NCI-H748 (cell line): ENCODE results near the gene CHL1.

ENCODE experiments used
- DNase-seq: peaks from one replicate; lab custom pipeline; 2025; ENCODE audit not compliant: unreplicated experiment; lab: John Stamatoyannopoulos, UW

CHL1 gene

DNA sequence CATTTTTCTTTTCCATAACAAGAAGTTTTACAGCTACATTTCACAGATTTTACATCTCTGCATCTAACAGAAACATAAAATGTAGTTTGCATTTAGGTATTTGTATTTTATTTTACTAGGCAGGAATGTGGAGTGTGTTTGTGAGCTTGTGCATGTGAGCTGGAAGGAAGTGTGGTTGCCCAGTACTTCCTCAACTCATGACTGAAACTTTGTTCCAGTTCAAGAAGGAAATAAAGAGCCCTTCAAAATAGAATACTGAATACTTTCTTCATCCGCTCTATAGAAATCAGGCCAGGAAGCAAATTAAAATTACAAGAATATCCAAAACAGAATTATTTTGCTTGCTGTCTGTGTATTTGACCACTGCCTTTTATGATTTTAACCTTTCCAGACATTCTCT, 81.3 kb downstream of the CHL1 start:
- no peak for DNase-seq

DNA sequence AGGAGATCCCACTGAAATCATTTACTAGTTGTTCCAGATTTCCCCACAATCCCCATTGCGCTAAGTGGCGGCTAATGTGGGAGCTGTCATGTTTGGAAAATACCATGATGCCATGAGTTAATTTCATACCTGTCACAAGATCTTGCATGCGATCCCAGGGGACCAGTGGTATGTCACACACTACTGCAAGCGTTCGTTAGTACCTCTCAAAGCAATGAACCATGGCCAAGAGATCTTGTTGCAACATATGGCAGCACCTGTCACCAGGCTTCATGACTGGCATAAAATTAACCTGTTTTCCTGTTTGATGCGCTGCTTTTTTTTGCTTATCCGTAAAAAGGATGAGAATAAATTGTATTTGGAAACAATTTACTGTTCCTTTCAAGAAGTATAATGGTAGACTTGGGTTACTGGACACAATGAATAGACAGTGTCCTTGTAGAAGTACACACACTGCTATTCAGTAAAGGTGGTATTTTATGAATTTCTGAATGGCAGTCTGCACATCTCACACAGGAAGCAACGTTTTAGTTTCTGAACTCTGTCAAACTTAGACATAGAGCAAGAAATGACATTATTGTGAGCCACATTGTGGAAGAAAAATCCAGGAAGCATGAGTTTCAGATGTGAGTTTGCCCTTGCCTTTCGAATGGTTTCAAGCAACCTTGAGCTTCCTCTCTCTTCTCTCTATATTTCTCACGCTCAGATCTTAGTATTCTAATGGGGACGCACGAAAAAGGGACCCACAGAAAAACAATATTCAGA, 81.9 kb downstream of the CHL1 start:
- DNase-seq = peak; percentile 48

DNA sequence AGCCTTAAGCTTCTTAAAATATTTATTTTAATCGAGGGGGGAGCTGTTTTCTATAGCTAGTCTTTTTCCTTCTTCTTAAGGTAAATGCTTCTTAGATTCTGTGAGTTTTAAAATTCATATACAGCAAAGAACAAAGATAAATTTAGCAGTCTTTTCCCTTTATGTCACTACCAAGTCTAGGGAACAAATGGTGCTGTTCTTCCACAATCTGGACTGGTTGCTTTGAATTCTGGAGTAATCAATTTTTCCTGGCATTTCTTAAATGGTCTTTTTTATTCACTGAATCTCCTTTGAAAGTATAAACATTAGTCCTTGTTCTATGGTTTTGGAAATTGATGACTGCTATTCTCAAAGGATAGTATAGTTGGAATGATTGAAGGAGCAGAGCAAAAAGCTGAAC, 82.8 kb downstream of the CHL1 start:
- DNase-seq = no peak

DNA sequence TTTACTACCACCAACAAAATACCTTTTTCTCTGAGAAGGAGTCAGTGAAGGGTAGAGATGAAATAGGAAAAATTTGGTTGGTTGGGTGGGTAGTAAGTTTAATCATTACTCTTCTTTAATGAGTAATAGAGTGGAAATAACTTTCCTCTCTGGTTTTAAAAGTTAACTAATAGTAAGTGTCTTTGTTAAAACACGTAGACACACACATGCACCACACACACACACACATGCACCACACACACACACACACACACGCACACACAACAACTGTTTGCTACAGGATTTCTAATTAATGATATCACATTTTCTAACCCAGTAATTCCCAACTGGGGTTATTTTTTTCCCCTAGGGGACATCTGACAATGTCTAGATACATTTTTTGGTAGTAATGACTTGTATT, 84.1 kb downstream of the CHL1 start:
- no peak for DNase-seq

DNA sequence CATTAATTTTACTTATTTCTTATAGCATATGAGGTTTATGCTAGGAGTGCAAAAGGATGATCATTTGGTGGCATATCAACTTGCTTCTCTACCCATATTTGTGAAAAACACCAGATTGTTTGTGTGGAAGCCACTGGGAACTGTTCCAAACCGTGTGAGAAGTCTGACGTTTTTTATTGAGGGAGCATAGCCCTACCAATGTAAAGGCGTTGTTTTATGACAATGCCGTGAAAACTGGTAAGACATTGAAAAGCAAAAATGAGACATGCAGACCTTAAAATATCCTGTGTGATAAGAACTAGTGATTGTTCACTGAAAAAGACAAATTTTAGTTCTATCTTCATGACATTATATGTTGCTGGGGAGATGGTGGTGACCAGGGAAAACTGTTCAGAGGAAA, 87.8 kb downstream of the CHL1 start:
- DNase-seq = peak; percentile 23

DNA sequence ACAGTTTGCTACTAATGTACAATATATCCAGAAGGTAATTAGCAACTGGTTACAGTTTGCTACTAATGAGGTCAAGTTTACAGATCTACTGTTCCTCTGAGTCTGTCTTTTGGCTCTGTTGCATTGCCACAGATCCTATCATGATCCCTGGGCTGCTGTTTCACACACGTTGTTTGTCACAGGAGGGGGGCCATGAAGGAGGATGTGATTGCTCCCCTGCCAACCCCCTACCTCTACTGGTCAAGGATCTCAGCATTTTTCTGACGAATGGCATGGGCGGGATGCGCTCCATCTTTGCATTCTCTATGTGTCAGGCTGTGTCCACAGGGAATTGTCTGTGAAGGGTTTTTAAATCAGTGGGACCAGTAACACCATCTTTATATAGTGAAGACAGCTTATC, 91.9 kb downstream of the CHL1 start:
- DNase-seq = no peak

DNA sequence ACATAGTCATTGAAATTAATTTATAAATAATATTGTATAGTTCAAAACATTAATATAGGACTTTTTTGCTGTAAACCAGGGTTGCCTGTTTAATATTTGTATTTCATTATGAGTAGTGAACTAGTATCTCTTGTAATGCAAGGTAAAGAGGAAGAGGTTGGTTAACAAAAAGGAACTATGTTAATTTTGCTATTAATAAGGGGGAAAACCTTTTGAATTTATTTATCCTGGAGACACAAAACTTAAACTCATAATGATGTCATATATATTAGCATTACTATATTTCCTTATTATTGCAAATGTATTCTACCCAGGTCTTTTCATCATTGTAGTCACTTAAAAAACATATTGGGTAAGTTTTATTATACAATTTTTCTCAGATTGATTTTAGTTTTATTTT, 94.5 kb downstream of the CHL1 start:
- no peak for DNase-seq

DNA sequence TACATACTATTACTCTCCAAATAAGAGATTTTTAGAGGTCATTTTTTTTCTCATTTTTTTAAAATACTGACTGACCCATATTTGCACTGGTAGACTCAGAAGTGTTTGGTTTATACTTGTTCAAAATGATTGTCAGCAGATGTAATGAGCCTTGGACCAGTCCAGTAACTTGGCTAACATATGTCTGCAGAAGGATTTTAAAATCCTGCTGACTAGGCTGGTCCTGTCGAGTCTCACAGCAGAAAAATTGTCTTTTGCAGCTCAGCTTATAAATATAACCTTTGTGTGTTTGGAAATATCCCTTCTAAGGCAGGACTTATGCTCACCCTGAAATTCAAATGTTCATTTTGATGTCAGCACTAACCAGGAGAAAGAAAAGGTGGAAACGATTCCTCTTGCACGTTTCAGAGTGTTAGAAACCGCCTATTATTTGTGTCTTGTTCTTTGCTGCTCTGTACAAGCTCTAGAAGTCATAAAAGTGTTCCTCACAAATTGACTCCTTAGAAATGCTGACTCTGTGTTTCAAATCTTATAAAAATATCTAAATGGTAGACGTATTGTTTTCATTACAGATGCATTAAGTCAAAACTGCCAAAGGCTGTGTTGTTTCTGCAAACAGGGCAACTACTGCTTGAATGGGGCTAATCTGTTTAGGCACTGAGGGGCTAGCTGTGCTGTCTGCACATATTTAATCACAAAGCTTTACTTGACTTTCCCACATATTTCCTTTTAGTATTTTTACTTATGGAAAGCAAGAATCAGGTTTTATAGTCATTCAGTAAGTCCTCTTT, 95.3 kb downstream of the CHL1 start:
- no peak for DNase-seq

DNA sequence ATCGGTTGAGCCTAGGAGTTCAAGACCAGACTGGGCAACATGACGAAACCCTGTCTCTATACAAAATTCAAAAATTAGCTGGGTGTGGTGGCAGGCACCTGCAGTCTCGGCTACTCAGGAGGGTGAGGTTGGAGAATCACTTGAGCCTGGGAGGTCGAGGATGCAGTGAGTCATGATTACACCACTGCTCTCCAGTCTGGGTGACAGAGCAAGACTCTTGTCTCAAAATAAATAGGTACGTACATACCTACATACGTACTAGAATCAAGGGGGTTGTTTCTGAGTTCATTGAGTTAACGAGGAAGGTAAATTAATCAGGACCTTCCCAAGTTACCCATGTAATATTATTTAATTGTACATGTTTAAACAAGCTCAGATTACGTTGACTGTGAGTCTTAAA, 97.5 kb downstream of the CHL1 start:
- peak; percentile 39 for DNase-seq

DNA sequence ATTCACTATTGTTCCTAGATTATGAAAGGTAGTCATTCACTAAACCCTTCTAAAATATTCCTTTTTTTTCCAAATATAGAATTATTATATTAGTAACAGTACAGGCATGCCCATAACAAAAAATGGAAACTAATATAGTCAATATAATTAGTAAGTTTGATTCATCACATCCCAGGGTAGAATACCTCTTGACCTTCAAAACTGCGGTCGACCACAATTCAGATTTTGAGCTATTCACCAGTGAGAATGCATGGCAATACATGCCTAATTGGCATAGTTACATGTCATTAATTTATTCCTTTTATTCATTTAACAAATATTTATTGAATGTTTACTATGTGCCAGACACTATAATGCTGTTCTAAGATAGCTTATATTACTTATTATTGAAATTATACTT, 98.0 kb downstream of the CHL1 start:
- no peak for DNase-seq

DNA sequence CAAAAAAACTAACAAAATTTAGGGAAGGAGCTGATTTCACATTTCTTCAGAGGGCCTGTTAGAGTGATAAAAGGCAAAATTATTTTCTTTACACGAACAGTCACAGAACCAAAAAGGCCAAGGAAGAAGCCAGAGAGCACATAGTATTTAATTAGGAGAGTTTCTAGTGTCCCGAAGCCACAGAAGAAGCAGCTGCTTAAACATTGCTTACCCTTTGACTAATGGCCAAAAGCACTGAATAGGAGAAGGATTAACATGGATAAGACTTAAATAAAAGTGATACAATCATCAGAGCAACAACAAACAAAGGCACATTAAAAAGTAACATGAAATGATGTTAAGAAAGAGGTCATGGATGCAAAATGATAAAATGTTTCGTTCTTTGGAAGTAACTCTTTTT, 98.6 kb downstream of the CHL1 start:
- no peak for DNase-seq

DNA sequence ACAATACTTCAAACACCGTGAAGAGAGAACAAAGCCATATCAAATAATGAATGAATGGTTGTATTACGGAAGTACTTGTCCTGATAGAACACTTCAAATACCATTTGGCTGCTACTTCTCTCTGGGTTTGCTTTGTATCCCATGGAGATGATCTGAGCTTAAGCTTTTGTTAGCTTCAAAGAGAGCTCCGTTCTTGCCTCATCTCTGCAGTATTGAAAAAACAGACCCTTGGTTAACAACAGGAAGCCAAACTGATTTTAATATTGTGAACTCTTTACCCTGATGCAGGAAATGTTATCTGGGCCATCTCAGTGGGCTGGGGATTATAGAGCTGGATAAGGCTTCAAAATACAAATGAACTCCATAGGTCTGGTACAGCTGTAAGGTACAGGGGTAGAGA, 101.0 kb downstream of the CHL1 start:
- DNase-seq = peak; percentile 59

DNA sequence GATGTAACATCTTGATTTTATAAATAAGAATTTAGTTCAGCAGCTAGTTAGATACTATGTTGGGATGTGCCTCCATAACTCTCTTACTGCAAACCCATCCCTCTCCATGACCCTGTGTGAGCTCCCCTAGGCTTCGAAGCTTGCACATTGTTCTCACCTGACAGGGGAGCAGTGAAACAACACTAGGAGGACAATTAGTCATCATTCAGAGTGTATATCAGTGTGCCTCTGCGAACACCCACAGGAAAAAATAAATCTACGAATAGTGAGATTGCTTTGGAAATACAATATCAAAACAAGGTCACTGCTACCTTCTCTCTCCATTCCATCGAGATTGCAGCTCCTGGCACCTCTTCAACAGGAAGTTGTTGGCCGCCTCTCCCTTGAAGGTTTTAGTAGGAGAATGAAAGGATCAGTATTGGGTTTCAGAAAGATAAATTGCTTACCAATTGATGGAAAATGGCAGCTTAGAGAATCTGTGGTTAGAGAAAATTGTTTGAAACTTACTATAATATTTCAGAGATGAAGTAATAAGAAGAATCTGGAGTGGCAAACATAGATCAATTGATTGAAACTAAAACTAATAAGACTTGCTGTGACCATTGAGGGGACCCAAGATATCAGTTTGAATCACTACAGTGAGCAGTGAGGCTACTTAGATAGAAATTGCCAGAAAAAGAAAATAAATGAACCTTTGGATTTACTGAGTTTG, 103.2 kb downstream of the CHL1 start:
- DNase-seq = no peak

DNA sequence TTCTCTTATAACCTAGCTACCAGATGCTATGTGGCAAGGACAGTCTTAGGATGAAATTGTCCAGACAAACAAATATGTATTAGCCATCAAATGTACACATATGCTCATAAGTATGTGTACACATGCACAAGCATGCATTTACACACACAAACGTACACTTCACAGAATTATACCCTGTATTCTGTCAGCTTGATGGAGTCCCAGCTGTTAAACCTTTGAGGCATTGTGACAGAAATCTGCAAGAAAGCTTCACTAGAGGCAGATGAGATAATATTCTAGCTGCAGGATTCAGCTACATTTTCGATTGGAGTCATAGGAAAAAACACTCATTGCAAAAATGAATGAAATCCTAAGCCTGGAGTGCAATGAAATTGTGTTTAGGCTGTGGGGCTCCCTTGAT, 110.6 kb downstream of the CHL1 start:
- DNase-seq = peak; percentile 23

DNA sequence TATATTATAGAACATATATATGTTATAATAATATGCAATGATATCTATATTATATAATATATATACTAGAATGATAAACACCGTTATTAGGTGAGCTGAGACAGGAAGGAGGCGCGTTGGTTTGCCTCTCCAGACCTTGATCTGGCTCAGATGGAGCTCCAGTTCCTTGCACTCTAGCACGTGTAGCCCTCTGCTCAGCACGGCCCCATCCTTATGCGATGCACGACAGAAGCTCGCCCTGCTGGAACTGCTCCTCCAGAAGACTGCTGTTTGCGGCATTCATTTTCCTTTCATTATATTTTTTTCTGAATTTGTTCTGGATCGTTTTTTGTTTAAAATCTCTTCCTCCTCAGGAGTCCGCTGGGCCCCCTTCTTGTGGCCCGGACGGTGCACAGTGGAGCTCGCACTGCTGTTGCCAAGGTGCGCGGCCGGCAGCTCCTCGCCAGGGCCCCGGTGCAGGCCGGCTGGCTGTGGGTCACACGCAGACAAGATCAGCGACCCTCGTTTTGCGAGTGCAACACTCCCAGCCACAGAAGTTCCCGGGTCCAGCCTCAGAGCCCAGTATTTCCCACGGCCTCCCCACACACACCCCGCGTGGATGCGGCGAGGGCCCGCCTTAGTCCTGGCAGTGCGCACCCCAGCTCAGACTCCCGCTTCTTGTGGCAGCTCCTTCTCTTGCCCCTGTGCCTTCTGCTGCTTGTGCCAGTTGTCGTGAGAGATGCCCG, 112.2 kb downstream of the CHL1 start:
- DNase-seq = no peak

DNA sequence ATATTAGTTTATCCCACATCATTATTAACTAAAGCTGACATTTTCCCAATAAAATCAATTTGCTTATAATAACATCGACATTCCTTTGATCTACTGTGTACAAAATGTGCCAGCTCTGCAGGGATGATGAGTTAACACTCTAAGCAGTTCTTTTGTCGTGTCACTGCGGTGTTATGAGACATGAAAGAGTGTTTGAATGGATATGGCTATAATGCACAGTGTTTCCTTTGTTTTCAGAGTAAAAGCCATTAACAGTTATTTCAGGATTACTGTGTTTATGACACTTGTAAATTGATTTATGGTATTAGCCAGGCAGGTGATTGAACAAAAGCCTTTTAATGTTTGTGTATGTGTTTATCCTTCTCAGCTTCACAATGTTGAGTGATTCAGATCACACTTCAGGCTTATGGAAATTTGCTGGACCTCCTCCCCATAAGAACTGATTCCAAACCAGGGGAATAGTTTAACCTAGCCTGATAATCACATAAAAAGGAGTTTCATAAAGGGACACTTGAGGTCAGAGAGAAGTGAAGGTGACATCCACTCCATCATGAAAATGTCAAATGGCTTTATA, 115.7 kb downstream of the CHL1 start:
- peak; percentile 92 for DNase-seq

DNA sequence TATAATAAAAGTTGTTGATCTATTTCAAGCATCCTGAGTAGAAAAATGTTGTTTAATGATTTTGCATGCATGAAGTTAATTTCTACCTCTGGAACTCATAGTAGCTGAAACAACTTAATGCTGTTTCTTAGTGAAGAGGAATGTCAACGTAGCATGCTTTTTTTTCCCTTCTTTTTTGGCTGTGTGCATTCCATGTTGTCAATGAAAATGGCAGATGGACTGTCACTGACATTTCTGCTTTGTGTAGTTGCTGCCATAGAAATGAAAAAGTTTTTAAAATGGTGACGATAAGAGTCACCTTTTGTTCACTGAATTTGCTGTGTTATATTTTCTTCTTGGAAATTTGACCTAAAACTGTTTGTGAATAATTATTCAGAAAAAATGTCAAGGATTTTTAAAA, 116.3 kb downstream of the CHL1 start:
- DNase-seq = no peak

DNA sequence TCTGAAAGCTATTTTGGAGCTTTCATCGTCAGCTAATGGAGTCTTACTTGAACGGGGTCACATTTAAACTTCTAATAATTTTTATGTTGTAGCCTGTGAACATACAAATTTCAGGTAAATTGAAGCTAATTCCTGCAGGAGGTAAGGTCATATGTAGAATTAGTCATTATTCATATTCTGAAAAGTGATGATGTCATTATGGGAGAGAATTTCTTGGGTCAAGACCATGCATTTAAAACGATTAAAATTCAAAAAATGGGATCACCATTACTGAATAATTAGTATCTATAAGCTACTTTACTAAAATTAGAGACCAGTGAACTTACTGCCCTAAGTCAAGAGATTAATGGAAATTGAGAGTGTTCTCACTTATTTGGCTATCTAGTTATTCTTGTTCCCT, 120.4 kb downstream of the CHL1 start:
- no peak for DNase-seq

DNA sequence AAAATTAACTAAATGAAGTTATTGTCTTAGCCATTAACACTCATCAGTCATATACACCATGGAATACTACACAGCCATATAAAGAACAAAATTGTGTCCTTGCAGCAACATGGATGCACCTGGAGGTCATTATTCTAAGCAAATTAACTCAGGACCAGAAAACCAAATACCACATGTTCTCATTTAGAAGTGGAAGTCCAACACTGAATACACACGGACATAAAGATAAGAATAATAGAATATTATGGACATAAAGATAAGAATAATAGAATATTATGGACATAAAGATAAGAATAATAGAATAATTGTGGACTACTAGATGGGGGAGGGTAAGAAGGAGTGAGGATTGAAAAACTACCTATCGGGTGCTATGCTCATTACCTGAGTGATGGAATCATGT, 122.3 kb downstream of the CHL1 start:
- DNase-seq = no peak

DNA sequence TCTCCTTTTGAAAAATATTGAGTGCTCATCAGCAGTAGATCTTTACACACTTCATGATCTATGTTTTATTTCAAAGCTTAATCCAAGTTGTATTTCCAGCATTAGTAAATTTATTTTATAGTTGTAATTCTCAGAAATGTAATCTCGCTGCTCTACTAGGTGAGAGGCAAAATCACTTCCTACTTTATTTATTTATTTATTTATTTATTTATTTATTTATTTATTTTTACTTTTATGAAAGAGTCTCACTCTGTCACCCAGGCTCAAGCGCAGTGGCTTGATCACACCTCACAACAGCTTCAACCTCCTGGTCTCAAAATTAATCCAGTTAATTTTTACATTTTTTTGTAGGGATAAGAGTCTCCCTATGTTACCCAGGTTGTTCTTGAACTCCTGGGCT, 127.9 kb downstream of the CHL1 start:
- DNase-seq = no peak

DNA sequence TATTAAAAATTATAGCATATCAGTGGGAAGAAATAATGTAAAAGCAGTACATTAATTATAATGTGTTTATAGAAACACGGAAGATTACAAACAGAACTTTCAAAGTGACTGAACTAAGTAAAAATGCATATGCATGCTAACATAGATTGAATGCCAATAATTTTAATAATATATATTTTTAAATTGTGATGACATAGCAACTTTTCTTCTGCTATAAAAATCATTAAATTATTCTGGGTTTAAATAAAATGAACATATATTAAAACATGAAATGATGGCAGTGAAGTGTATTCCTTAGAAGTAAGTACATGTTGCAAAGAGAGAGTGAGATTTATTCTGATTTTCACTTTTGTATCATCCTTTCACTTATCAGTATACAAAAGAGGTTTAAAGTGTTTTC, 128.9 kb downstream of the CHL1 start:
- no peak for DNase-seq
